Neuronal stem cell (in vitro differentiated cells): ENCODE results near the gene ARL5A.

Experiments
- DNase-seq: peaks from one replicate; pipeline ENCODE4 v3.0.0-alpha.2; 2013; ENCODE audit warnings: low spot score
- H2AFZ ChIP-seq: one replicate; pipeline ENCODE4 v1.6.1; 2013; ENCODE audit warnings: mild to moderate bottlenecking, low read length, inconsistent platforms
- H2AK5ac ChIP-seq: 2 replicates; pipeline ENCODE4 v1.6.1; 2013; ENCODE audit warnings: low read depth, mild to moderate bottlenecking, inconsistent platforms, low read length, moderate library complexity, mixed read lengths
- H2BK120ac ChIP-seq: 2 replicates; pipeline ENCODE4 v1.6.1; 2013; ENCODE audit warnings: low read depth, mild to moderate bottlenecking, inconsistent platforms, low read length, moderate library complexity, mixed read lengths
- H2BK12ac ChIP-seq: one replicate; pipeline ENCODE4 v1.6.1; 2013; ENCODE audit warnings: low read length, inconsistent platforms
- H2BK15ac ChIP-seq: 2 replicates; pipeline ENCODE4 v1.6.1; 2013; ENCODE audit warnings: mild to moderate bottlenecking, low read length, inconsistent platforms, mixed read lengths
- H2BK5ac ChIP-seq: one replicate; pipeline ENCODE4 v1.6.1; 2013; ENCODE audit warnings: inconsistent platforms, mild to moderate bottlenecking, low read length, moderate library complexity
- H3K14ac ChIP-seq: one replicate; pipeline ENCODE4 v1.6.1; 2013; ENCODE audit warnings: low read length, inconsistent platforms
- H3K18ac ChIP-seq: 2 replicates; pipeline ENCODE4 v1.6.1; 2013; ENCODE audit warnings: low read length, inconsistent platforms
- H3K23ac ChIP-seq: 2 replicates; pipeline ENCODE4 v1.6.1; 2013; ENCODE audit warnings: low read depth, mild to moderate bottlenecking, mixed read lengths, low read length, inconsistent platforms; ENCODE audit not compliant: poor library complexity
- H3K27ac ChIP-seq: replicated peaks from 3 replicates; pipeline ENCODE4 v1.5.1; 2013; ENCODE audit warnings: low read length, inconsistent platforms
- H3K27me3 ChIP-seq, 3 experiments: 2 replicates each; pipeline ENCODE4 v1.6.1; 2013; ENCODE audit warnings: low read length in 3 of 3, mild to moderate bottlenecking in 2 of 3, inconsistent platforms in 1 of 3, low read depth in 1 of 3, mixed read lengths in 1 of 3, moderate library complexity in 1 of 3; ENCODE audit not compliant: control insufficient read depth in 3 of 3, insufficient read depth in 3 of 3
- H3K36me3 ChIP-seq, 2 donors: replicated peaks in 1 of 2; 2 replicates each; pipeline ENCODE4 v1.6.1; 2013; ENCODE audit warnings: low read length in 2 of 2; ENCODE audit not compliant: control insufficient read depth in 2 of 2, insufficient read depth in 2 of 2
- H3K4ac ChIP-seq: 2 replicates; pipeline ENCODE4 v1.6.1; 2013; ENCODE audit warnings: inconsistent platforms, mild to moderate bottlenecking, low read length, moderate library complexity
- H3K4me1 ChIP-seq, 2 donors: 1 replicate in 1 of 2; 2 replicates in 1 of 2; pipeline ENCODE4 v1.6.1; 2013; ENCODE audit warnings: low read length in 2 of 2, low read depth in 1 of 2; ENCODE audit not compliant: control insufficient read depth in 2 of 2, insufficient read depth in 1 of 2
- H3K4me2 ChIP-seq: one replicate; pipeline ENCODE4 v1.6.1; 2013; ENCODE audit warnings: mild to moderate bottlenecking, low read length, inconsistent platforms; ENCODE audit not compliant: insufficient read depth, poor library complexity, severe bottlenecking
- H3K4me3 ChIP-seq, 2 donors: 2 replicates each; pipeline ENCODE4 v1.5.1; 2013; ENCODE audit warnings: low read length in 2 of 2, mild to moderate bottlenecking in 2 of 2, inconsistent platforms in 1 of 2, moderate library complexity in 1 of 2
- H3K79me1 ChIP-seq: one replicate; pipeline ENCODE4 v1.6.1; 2013; ENCODE audit warnings: low read depth, mild to moderate bottlenecking, inconsistent platforms, low read length, moderate library complexity
- H3K9ac ChIP-seq: one replicate; pipeline ENCODE4 v1.6.1; 2013; ENCODE audit warnings: mild to moderate bottlenecking, low read depth, low read length, inconsistent platforms; ENCODE audit not compliant: poor library complexity
- H3K9me3 ChIP-seq, 2 donors: replicated peaks in 1 of 2; 2 replicates each; pipeline versions ENCODE3 to v1.6.1; 2013; ENCODE audit warnings: low read length in 2 of 2, mild to moderate bottlenecking in 2 of 2, inconsistent platforms in 1 of 2, low read depth in 1 of 2, mixed read lengths in 1 of 2, moderate library complexity in 1 of 2; ENCODE audit not compliant: control insufficient read depth in 2 of 2, insufficient read depth in 1 of 2
- H4K8ac ChIP-seq: one replicate; pipeline ENCODE4 v1.6.1; 2013; ENCODE audit warnings: low read depth, mild to moderate bottlenecking, inconsistent platforms, low read length, moderate library complexity
- H4K91ac ChIP-seq: one replicate; pipeline ENCODE4 v1.6.1; 2013; ENCODE audit warnings: low read length, low read depth, mild to moderate bottlenecking, inconsistent platforms; ENCODE audit not compliant: poor library complexity
- WGBS, 2 donors: extraction: QIAGEN DNeasy Blood & Tissue Kit; methylation state at CpG; one replicate each; pipeline ENCODE4 v1.1.7; 2013; ENCODE audit warnings: missing lambda C conversion rate in 2 of 2, mixed read lengths in 1 of 2; ENCODE audit not compliant: insufficient read length in 2 of 2, insufficient replicate concordance in 1 of 2; ENCODE audit errors: extremely low coverage in 2 of 2; 5-methylcytosine and 5-hydroxymethylcytosine counted together

Gene ARL5A

DNA sequence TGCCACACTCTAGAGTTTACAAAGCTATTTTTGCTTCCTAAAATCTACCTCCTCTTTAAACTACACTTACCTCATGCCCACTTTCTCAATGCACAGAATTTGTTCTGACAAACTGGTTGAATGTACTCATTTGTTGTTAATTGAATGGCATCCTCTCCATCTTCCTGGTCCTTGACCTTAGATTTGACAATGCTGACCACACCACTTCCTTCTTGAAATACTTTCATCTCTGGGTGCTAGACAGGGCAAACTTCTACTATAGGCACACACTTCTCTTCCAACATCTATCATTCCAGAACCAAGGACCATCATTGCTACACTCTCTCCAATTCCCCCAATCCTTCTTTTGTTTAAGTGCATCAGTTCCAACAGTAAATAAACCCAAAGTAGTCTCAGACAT is 22.3 kb downstream of the ARL5A start:
- no peak overlapping the region for H2BK120ac ChIP-seq
- H4K8ac ChIP-seq = no peak overlapping the region
- peaks cover 10 to 96% of the 10 kb centered on the region in 2 donors for H3K36me3 ChIP-seq
- DNase-seq = no peak
- no peaks in the 10 kb centered on the region for H3K27me3 ChIP-seq
- H3K18ac ChIP-seq = no peak overlapping the region
- H3K4me3 ChIP-seq = no peak overlapping the region
- peaks cover 0 to 3% of the 10 kb centered on the region in 2 donors for H3K4me1 ChIP-seq
- no peak overlapping the region for H3K4ac ChIP-seq
- H2BK5ac ChIP-seq = no peak overlapping the region
- no peak overlapping the region for H3K23ac ChIP-seq
- H3K27ac ChIP-seq = no peak overlapping the region
- H2BK15ac ChIP-seq = no peak overlapping the region
- no peak overlapping the region for H3K14ac ChIP-seq
- H3K79me1 ChIP-seq = no peaks in the 10 kb centered on the region
- H4K91ac ChIP-seq = no peak overlapping the region
- no peak overlapping the region for H2AFZ ChIP-seq
- no peak overlapping the region for H2BK12ac ChIP-seq
- H3K4me2 ChIP-seq = no peak overlapping the region
- H3K9me3 ChIP-seq = no peaks in the 10 kb centered on the region
- no peak overlapping the region for H3K9ac ChIP-seq
- no peak overlapping the region for H2AK5ac ChIP-seq

DNA sequence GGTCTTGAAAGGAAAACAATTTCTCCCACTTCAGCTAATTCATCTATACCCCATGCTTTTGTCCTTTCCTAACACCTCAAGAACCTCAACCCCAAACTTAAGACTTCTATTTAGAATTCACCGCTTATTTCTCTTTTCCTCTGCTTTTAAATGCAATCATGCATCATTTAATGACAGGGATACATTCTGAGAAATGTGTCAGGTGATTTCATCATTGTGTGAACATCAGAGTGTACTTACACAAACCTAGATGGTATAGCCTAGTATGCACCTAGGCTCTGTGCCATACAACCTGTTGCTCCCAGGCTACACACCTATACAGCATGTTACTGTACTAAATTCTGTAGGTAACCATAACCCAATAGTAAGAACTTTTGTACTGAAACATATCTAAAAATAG is 22.9 kb downstream of the ARL5A start:
- peaks cover 8 to 96% of the 10 kb centered on the region in 2 donors for H3K36me3 ChIP-seq

DNA sequence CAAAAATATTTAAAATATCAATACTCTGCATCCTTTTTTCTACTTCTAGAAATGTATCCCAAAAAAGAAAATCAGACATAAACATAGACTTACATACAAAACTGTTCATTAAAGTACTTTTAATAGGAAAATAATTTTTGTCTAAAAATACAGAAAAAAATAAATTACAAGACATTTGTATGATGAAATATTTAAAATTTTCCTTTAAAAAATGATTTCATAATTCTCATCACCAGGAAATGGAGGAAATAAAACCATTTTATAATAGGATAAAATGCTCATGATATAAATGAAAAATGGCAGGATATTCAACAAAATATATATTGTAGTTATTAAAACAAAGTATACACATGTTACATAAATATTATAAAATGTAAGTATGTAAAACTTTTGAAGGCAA is 24.4 kb downstream of the ARL5A start:
- Histone ChIP-seq H3K27ac (no peak overlapping the region), H3K4me3 (no peak overlapping the region), H2BK15ac (no peak overlapping the region), H3K23ac (no peak overlapping the region), H3K4ac (no peak overlapping the region), H3K36me3 (peaks cover 6 to 95% of the 10 kb centered on the region in 2 donors), H3K4me2 (no peak overlapping the region), H3K27me3 (no peaks in the 10 kb centered on the region), H2AK5ac (no peak overlapping the region), H3K9ac (no peak overlapping the region), H3K4me1 (peaks cover 0 to 3% of the 10 kb centered on the region in 2 donors), H3K9me3 (no peaks in the 10 kb centered on the region), H2BK12ac (no peak overlapping the region), H3K79me1 (no peaks in the 10 kb centered on the region), H4K91ac (no peak overlapping the region), H2AFZ (no peak overlapping the region), H3K18ac (no peak overlapping the region), H4K8ac (no peak overlapping the region), H2BK120ac (no peak overlapping the region), H3K14ac (no peak overlapping the region), H2BK5ac (no peak overlapping the region)
- DNase-seq = no peak

More for the DNA sequence above, 22.9 kb downstream of the ARL5A start:
- Histone ChIP-seq H3K18ac (no peak overlapping the region), H3K4ac (no peak overlapping the region), H3K27me3 (no peaks in the 10 kb centered on the region), H4K8ac (no peak overlapping the region), H3K79me1 (no peaks in the 10 kb centered on the region), H3K9ac (no peak overlapping the region), H3K4me3 (no peak overlapping the region), H2BK12ac (no peak overlapping the region), H3K23ac (no peak overlapping the region), H2BK120ac (no peak overlapping the region), H3K4me1 (peaks cover 0 to 3% of the 10 kb centered on the region in 2 donors), H3K14ac (no peak overlapping the region), H3K9me3 (no peaks in the 10 kb centered on the region), H4K91ac (no peak overlapping the region), H2AK5ac (no peak overlapping the region), H2AFZ (no peak overlapping the region), H2BK5ac (no peak overlapping the region), H3K27ac (no peak overlapping the region), H3K4me2 (no peak overlapping the region), H2BK15ac (no peak overlapping the region)
- no peak for DNase-seq
- WGBS, 2 donors = no CpG with 5 or more reads among the region's 1 CpG

- no peak overlapping the region for H2BK5ac ChIP-seq
- H3K9ac ChIP-seq = no peak overlapping the region
- H2BK120ac ChIP-seq = no peak overlapping the region
- H3K4ac ChIP-seq = no peak overlapping the region
- H3K14ac ChIP-seq = no peak overlapping the region
- no CpG with 5 or more reads among the region's 2 CpGs for WGBS, 2 donors
- DNase-seq = no peak
- no peak overlapping the region for H4K8ac ChIP-seq
- H3K4me1 ChIP-seq = peaks cover 0 to 3% of the 10 kb centered on the region in 2 donors
- H3K27ac ChIP-seq = no peak overlapping the region
- H2BK15ac ChIP-seq = no peak overlapping the region
- no peak overlapping the region for H2AFZ ChIP-seq
- no peak overlapping the region for H2AK5ac ChIP-seq
- no peak overlapping the region for H4K91ac ChIP-seq
- H3K79me1 ChIP-seq = no peaks in the 10 kb centered on the region
- no peak overlapping the region for H3K18ac ChIP-seq
- no peak overlapping the region for H2BK12ac ChIP-seq
- H3K27me3 ChIP-seq = no peaks in the 10 kb centered on the region
- H3K23ac ChIP-seq = no peak overlapping the region
- H3K4me2 ChIP-seq = no peak overlapping the region
- no peaks in the 10 kb centered on the region for H3K9me3 ChIP-seq
- H3K36me3 ChIP-seq = peaks cover 5 to 88% of the 10 kb centered on the region in 2 donors
- H3K4me3 ChIP-seq = no peak overlapping the region
Measured at GRCh38 chr2:151802315-151802714, 25.9 kb downstream of the ARL5A start.
